Activated T-helper 2 cell treated with anti-CD3 and anti-CD28 coated beads, Interferon-gamma antibody, Interleukin-2, Interleukin-4, amounts not matched to agents 10 μg/mL and 5 μg/mL and 100 μg/mL, durations not matched to agents 14 hours and 24 hours and 36 hours (primary cell): ENCODE data around the gene HLTF. TPM values are rescaled to one million over a fixed set of nuclear protein-coding genes. Genes with fewer than 3 reads are reported as not detected.

ENCODE experiments used
- DNase-seq: peaks from one replicate; pipeline ENCODE4 v3.0.0; 2021; ENCODE audit warnings: low spot score
- H3K27ac Mint-ChIP-seq: one replicate; pipeline ENCODE4 v1.8.0; 2021; ENCODE audit warnings: mixed read lengths
- H3K27me3 Mint-ChIP-seq: one replicate; pipeline ENCODE4 v1.8.0; 2021; ENCODE audit warnings: low read depth, mixed read lengths
- H3K36me3 Mint-ChIP-seq: one replicate; pipeline ENCODE4 v1.8.0; 2021; ENCODE audit warnings: low read depth, mixed read lengths
- H3K4me1 Mint-ChIP-seq: one replicate; pipeline ENCODE4 v1.8.0; 2021; ENCODE audit warnings: low read depth, mixed read lengths
- H3K4me3 Mint-ChIP-seq: one replicate; pipeline ENCODE4 v1.8.0; 2021; ENCODE audit warnings: low read depth, mild to moderate bottlenecking, moderate library complexity, mixed read lengths
- H3K9me3 Mint-ChIP-seq: one replicate; pipeline ENCODE4 v1.8.0; 2021; ENCODE audit warnings: mixed read lengths
- intact Hi-C: fragments of 100-400 bp; cut with micrococcal nuclease; formaldehyde crosslinking; loops from one replicate; pipeline ENCODE4 v1.15.1; 2023
- total RNA-seq: library from RNA; stranded (reverse); gene quantifications from 2 replicates; pipeline ENCODE4 v1.2.3, GENCODE V29; 2022

Gene HLTF
- total RNA-seq, 1 donor from 2014 or later: 23.9 TPM

DNA sequence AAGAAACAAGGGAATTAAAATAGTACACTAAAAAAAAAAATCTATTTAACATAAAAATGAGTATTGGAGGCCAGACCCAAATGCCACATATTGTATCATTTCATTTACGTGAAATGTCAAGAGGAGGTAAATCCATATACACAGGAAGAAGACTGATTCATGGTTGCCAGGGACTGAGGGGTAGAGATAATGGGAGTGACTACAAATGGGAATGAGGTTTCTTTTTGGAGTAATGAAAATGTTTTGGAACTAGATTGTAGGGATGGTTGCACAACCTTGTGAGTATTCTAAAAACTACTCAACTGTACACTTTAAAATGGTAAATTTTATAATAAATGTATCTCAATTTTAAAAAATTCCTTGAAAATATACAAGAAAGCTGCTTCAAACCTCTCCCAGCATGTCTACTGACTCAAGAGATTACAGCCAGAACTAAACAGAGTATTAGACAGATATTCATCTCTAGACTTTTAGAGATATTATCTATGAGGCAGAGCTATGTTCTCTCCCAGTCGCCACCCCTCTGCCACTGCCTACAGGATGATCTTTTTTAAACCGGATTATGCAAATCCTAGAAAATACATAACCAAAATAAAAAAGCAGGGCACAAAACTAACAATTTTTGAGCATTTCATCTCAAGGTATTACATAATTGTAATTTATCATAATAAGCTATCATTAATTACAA lies 6.2 kb downstream of the HLTF start:
- intact Hi-C loops: no loop called here
- Mint-ChIP-seq H3K9me3 (no peaks in the 10 kb centered on the region), H3K27ac (no peak overlapping the region), H3K36me3 (peaks cover 25% of the 10 kb centered on the region), H3K4me1 (peaks cover 22% of the 10 kb centered on the region), H3K27me3 (no peaks in the 10 kb centered on the region), H3K4me3 (no peak overlapping the region)
- DNase-seq: no peak

DNA sequence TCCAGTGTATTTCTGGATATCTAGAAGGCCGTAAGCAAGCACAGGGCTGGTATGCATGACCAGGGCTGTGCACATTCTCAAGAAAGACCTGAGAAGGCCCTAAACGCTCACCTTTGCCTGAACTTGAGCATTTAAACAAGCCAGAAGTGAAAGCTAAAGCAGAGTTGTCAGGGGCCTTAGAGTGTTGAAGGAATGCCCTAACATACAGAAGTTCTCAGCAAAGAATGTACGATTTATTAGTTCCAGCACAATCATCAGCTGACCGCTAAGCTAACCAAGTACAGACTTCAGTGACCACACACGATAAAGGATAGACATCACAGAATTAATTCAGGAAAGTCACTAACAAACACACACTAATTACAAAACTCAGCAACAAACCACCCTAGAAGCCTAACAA lies 8.7 kb downstream of the HLTF start:
- Mint-ChIP-seq H3K36me3 (peaks cover 23% of the 10 kb centered on the region), H3K4me3 (no peak overlapping the region)
- intact Hi-C loops: no loop called here

DNA sequence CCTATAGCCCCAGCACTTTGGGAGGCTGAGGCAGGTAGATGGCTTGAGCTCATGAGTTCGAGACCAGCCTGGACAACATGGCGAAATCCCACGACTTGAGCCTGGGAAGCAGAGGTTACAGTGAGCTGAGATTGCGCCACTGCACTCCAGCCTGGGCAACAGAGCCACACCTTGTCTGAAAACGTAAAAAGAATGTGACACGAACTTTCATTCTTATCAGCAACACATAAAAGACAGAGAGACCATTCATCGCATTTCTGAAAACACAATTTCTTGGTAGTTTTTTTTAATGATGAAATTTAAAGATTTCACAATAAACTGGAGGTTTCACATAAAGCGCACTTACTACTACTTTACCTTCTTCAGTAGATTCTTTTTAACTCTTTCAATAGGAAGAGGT lies 18.4 kb downstream of the HLTF start:
- Mint-ChIP-seq H3K36me3 (peaks cover 31% of the 10 kb centered on the region), H3K4me1 (no peaks in the 10 kb centered on the region), H3K27ac (no peak overlapping the region), H3K4me3 (no peak overlapping the region), H3K27me3 (no peaks in the 10 kb centered on the region), H3K9me3 (no peaks in the 10 kb centered on the region)
- no peak for DNase-seq
- intact Hi-C loops: no loop called here

More for the DNA sequence above, 8.7 kb downstream of the HLTF start:
- Mint-ChIP-seq H3K9me3 (no peaks in the 10 kb centered on the region), H3K27me3 (no peaks in the 10 kb centered on the region), H3K27ac (no peak overlapping the region), H3K4me1 (peaks cover 10% of the 10 kb centered on the region)
- DNase-seq: no peak

DNA sequence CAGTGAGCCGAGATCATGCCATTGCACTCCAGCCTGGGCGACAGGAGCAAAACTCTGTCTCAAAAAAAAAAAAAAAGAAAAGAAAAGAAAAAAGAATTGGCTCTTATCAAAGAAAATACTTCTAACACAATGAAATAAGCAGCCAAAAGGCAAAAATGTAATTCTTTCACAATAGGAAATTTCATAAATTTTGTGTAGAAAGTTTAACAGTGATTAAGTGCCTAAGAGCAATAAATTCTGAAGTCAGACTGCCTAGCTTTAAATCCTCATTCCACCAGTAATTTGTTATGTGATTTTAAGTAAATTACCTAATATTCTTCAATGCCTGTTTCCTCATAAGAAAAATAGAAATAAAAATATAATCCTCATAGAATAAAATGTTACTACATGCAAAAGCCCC lies 24.6 kb downstream of the HLTF start:
- Mint-ChIP-seq H3K9me3 (no peaks in the 10 kb centered on the region), H3K4me3 (no peak overlapping the region), H3K27me3 (no peaks in the 10 kb centered on the region), H3K27ac (no peak overlapping the region), H3K36me3 (peaks cover 53% of the 10 kb centered on the region), H3K4me1 (peaks cover 12% of the 10 kb centered on the region)
- no peak for DNase-seq
- intact Hi-C loops: no loop called here

DNA sequence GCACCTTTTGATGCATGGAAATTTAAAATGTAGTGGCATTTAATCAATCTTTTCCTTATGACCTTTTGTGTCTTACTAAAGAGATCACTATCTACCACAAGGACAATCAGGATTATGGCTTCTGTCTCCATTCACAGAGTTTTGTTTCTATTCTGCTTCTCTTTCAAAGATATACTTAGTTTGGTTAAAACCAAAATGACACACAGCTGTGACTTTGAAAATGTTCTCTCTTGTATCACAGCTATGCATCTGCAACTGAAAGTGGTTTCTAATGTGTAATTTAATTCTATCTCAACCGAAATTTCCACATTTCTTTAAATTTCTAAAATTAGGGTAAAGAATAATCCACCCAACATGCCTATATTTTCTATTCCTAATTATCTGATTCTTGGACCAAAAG lies 27.7 kb downstream of the HLTF start:
- peaks cover 7% of the 10 kb centered on the region for H3K9me3 Mint-ChIP-seq
- intact Hi-C loops: no loop called here
- peaks cover 12% of the 10 kb centered on the region for H3K4me1 Mint-ChIP-seq
- no peak for DNase-seq
- peaks cover 60% of the 10 kb centered on the region for H3K36me3 Mint-ChIP-seq
- H3K4me3 Mint-ChIP-seq: no peak overlapping the region
- peak overlapping the region; percentile 28 for H3K27ac Mint-ChIP-seq
- no peaks in the 10 kb centered on the region for H3K27me3 Mint-ChIP-seq

DNA sequence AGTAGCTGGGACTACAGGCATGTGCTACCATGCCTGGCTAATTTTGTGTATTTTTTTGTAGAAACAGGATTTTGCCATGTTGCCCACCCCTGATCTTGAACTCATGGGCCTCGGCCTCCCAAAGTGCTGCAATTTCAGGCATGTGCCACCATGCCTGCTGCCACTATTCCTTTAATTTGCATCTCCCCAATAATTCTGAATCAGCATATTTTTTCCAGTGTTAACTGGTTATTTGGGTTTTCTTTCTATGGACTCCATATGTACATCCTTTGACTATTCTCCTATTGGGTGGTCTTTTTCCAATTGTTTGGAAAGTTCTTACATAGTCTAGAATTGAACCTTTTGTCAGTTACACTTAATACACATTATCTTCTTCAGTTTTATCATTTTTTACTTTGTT lies 28.1 kb downstream of the HLTF start:
- H3K27me3 Mint-ChIP-seq: no peaks in the 10 kb centered on the region
- peaks cover 60% of the 10 kb centered on the region for H3K36me3 Mint-ChIP-seq
- H3K4me1 Mint-ChIP-seq: peaks cover 12% of the 10 kb centered on the region
- DNase-seq: no peak
- peak overlapping the region; percentile 28 for H3K27ac Mint-ChIP-seq
- intact Hi-C loops: no loop called here
- H3K9me3 Mint-ChIP-seq: peaks cover 11% of the 10 kb centered on the region
- H3K4me3 Mint-ChIP-seq: no peak overlapping the region

DNA sequence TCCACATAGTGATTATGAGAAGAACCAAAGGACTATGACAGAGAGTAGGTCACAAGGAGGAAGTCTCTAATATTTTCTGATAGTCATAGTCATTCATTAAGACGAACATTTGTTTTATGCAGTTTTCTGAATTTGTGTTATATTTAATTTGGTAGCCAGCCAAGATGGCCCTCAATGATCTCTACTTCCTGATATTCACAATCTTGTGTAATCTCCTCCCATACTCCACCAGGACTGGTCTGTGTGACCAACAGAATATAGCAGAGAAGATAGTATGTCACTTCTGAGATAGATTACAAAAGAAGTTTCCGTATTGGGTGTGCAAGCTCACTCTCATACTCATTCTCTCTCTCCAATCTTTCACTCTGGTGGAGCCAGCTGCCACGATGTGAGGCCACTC lies 30.8 kb downstream of the HLTF start:
- Mint-ChIP-seq H3K4me1 (peaks cover 12% of the 10 kb centered on the region), H3K9me3 (peaks cover 17% of the 10 kb centered on the region), H3K27me3 (no peaks in the 10 kb centered on the region), H3K27ac (no peak overlapping the region), H3K4me3 (no peak overlapping the region), H3K36me3 (peaks cover 72% of the 10 kb centered on the region)
- intact Hi-C loops: no loop called here
- no peak for DNase-seq

DNA sequence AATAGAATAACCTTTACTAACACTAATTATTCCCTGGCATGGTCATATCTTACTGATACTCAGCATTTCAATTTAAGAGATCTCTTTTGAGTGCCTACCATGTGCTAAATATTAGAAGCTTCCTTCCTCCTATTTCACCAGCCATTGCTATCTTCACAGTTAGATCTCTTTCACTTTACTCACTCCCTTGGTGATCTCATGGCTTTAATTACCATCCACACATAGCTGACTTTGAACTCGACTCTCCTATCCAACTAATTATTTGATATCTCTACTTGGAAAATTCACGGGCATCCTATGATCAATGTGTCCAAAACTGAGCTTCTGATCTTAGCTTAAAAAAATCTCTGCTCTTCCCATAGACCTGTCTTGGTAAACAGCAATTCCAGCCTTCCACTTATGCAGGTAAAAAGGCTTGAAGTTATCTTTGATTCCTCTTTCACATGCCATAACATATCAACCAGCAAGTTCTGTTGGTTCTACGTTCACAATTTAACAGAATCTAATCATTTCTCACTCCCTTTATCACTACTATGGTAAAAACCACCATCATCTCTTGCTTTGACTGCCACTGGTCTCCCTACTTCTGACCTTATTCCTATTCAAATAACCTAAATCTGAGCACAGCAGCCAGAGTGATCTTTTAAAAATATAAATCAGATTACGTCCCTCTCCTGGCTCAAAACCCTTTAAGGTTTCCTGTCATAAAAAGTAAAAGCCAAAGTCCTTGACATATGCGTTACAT lies 41.8 kb downstream of the HLTF start:
- intact Hi-C loops: no loop called here
- Mint-ChIP-seq H3K9me3 (no peaks in the 10 kb centered on the region), H3K27ac (no peak overlapping the region), H3K4me3 (no peak overlapping the region), H3K4me1 (peaks cover 23% of the 10 kb centered on the region), H3K27me3 (no peaks in the 10 kb centered on the region), H3K36me3 (peaks cover 47% of the 10 kb centered on the region)
- DNase-seq: no peak

DNA sequence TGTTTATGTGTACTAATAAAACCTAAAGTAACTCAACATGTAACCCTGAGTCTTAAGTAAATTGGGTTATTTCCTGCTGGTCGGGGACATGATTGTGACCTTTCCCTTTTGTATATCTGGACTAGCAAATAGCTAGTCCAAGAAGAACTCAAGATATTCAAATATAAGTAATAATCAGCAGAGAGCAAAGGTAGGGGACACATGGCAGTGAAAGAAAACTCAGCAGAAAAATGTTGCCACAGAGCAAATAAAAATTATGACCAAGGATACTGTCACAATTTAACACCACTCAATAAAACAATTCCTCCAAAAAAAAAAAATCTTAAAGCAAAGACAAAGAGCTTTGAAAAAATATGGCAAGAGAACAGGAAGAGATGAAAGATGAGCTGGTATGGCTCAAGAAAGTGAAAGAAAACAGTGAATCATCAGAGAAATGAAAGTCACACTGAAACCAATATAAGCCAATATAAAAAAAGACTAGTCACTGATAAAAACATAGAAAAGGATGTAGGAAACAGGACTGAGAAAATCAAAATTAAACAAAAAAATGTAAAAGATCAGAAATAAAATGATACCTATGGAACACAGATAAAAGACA lies 43.4 kb downstream of the HLTF start:
- peaks cover 48% of the 10 kb centered on the region for H3K36me3 Mint-ChIP-seq

DNA sequence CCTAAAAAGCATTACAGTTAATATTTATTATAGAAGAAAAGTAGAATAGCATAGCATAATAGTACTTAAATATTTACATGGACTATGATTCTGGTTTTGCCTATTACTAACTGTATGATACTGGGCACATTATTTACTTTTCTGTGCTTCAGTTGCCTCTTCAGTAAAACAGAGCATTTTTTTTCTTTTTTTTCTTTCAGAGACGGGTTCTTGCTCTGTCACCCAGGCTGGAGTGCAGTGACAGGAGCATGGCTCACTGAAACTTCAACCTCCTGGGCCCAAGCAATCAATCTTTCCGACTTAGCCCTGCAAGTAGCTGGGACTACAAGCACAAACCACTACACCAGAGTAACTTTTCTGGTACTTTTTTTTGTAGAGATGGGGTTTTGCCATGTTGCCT lies 48.0 kb downstream of the HLTF start:
- H3K36me3 Mint-ChIP-seq: peaks cover 33% of the 10 kb centered on the region
- no peaks in the 10 kb centered on the region for H3K9me3 Mint-ChIP-seq
- no peak overlapping the region for H3K27ac Mint-ChIP-seq
- H3K4me1 Mint-ChIP-seq: peaks cover 12% of the 10 kb centered on the region
- no peak overlapping the region for H3K4me3 Mint-ChIP-seq
- intact Hi-C loops: no loop called here
- H3K27me3 Mint-ChIP-seq: no peaks in the 10 kb centered on the region
- DNase-seq: no peak

More for the DNA sequence above, 43.4 kb downstream of the HLTF start:
- Mint-ChIP-seq H3K27ac (peak overlapping the region; percentile 49), H3K4me1 (peaks cover 23% of the 10 kb centered on the region), H3K27me3 (no peaks in the 10 kb centered on the region), H3K9me3 (no peaks in the 10 kb centered on the region), H3K4me3 (peak overlapping the region; percentile 28)
- DNase-seq: no peak
- intact Hi-C loops: loop anchor here (2.0 kb wide), 2 partner anchors 44 to 52 kb away; partner anchors contain the start of genes GYG1 and HLTF

DNA sequence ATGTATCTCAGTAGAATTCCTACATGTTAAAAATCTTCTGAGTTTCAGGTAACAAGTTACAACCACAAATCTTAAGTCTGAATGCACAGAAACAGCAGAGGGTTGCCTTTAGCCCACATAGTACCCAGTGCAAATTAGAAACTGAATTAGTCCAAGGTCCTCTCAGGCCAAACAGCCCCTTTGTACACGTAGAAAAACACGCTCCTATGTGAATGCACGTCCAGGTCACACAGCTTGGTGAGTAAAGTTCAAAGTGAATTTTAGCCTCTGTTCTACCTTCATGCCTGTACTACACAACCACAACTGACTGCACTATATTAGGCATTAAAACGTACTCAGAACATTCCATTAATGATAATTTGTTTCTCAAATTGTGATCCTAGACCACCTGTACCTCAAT lies 48.6 kb downstream of the HLTF start:
- Mint-ChIP-seq H3K36me3 (peaks cover 29% of the 10 kb centered on the region), H3K9me3 (no peaks in the 10 kb centered on the region)

DNA sequence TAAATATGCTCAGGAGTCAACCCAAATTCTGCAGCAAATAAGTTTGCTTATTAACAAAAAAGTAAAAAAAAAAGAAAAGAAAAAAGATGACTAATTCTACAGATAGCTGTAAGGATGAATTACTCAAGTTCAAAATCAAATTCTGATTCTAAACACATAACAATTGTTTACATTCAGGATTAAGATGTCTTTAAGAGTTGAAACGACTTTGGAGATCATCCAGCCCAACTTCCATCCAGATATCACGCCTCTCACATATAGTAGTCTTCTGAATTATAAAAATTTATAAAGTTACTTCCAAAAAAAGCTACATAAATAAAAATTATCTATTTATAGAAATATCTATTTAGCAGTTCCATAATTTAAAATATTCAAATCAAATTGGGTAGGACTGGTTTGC lies 55.2 kb downstream of the HLTF start:
- intact Hi-C loops: no loop called here
- H3K4me1 Mint-ChIP-seq: peaks cover 4% of the 10 kb centered on the region
- H3K9me3 Mint-ChIP-seq: no peaks in the 10 kb centered on the region
- no peak overlapping the region for H3K27ac Mint-ChIP-seq
- H3K27me3 Mint-ChIP-seq: no peaks in the 10 kb centered on the region
- no peak overlapping the region for H3K4me3 Mint-ChIP-seq
- H3K36me3 Mint-ChIP-seq: peaks cover 33% of the 10 kb centered on the region
- no peak for DNase-seq

More for the DNA sequence above, 48.6 kb downstream of the HLTF start:
- Mint-ChIP-seq H3K4me3 (no peak overlapping the region), H3K4me1 (peaks cover 6% of the 10 kb centered on the region), H3K27ac (no peak overlapping the region), H3K27me3 (no peaks in the 10 kb centered on the region)
- intact Hi-C loops: no loop called here
- DNase-seq: no peak

DNA sequence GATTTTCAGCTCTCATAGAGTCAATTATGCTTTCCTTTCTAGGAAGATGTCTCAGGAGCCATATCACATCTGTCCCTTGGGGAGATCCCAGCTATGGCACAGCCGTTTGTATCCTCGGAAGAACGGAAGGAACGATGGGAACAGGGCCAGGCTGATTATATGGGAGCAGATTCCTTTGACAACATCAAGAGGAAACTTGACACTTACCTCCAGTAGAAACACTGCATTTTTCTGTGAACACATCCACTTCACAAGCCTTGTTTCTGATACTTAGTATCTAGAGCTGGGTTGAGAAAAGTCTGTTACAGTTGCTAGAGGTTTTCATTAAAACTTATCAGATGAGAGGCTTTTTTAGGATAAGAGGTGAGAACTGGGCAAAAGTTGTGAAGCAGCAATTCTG lies 59.6 kb downstream of the HLTF start:
- Mint-ChIP-seq H3K4me1 (peaks cover 5% of the 10 kb centered on the region), H3K27me3 (no peaks in the 10 kb centered on the region), H3K36me3 (peaks cover 66% of the 10 kb centered on the region), H3K4me3 (no peak overlapping the region), H3K27ac (no peak overlapping the region), H3K9me3 (peaks cover 10% of the 10 kb centered on the region)
- no peak for DNase-seq
- intact Hi-C loops: no loop called here
